Measurements from ENCODE around the gene QSOX2.

Gene QSOX2

DNA sequence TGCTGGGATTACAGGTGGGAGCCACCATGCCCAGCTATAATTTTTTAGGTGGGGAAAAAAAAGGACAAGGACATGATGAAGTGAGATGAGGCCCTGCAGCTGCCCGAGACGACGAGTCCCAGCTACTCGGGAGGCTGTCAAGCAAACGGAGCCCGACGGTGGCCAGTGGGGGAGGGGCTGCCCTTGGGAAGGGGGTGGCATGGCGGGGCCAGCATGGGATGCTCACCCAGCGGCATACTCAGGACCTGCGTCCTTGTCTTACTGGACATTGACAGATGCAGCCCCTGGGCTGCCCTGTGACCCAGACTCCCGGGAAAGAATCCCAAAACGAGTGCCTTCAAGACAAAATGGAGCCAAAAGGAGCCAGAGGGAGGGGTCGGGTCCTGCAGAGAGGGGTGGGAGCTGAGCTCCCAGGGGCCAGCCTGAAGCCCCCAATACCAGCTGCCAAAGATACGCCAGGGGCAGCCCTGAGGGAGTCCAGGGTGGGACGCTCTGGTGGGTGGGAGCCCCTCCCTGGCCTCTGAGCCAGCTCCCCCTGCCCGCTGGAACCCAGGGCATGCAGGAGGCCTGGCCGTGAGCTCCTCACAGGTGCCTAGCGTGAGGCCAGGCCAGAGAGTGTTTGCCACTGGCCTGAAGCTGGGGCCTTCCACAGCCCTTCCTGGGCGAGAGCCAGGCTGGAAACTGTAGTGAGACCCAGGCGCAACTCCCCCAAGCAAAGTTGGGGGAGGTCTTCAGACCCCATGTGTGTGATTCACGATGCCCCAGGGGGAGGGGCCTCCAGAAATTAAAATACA, 42.5 kb upstream of the QSOX2 start:
- DNase-seq (ENCODE audit: insufficient read length) (no peak), FAIRE-seq (no peak)
- no peak for TF ChIP-seq POLR2A (IDR thresholded peaks at IDR 0.05; ENCODE audit: low read depth, low read length)
- TF ChIP-seq POLR2AphosphoS5 (IDR thresholded peaks at IDR 0.05; ENCODE audit: low read depth, low read length): no peak
- TF ChIP-seq TAF1 (IDR thresholded peaks at IDR 0.05; ENCODE audit: borderline replicate concordance, low read depth, low read length): no peak

DNA sequence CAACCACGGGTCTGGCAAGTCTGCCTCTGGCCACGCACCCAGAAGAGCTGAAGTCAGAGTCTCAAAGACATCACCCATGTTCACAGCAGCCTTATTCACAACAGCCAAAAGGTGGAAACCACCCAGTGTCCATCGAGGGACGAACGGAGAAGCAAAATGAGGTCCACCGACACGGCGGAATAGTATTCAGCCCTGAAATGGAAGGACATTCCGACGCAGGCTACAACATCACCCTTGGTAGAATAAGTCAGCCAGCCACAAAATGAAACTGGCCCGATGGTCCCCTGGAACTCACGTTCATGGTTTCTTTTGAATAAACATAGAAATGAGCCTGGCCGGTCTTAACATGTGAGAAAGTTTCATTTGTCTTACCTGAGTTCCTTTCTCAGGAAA, 41.4 kb upstream of the QSOX2 start:
- TF ChIP-seq TAF1 (IDR thresholded peaks at IDR 0.05; ENCODE audit: borderline replicate concordance, low read depth, low read length) (no peak), POLR2A (IDR thresholded peaks at IDR 0.05; ENCODE audit: low read depth, low read length) (no peak), POLR2AphosphoS5 (IDR thresholded peaks at IDR 0.05; ENCODE audit: low read depth, low read length) (no peak)
- no peak for FAIRE-seq
- DNase-seq (ENCODE audit: insufficient read length): no peak

DNA sequence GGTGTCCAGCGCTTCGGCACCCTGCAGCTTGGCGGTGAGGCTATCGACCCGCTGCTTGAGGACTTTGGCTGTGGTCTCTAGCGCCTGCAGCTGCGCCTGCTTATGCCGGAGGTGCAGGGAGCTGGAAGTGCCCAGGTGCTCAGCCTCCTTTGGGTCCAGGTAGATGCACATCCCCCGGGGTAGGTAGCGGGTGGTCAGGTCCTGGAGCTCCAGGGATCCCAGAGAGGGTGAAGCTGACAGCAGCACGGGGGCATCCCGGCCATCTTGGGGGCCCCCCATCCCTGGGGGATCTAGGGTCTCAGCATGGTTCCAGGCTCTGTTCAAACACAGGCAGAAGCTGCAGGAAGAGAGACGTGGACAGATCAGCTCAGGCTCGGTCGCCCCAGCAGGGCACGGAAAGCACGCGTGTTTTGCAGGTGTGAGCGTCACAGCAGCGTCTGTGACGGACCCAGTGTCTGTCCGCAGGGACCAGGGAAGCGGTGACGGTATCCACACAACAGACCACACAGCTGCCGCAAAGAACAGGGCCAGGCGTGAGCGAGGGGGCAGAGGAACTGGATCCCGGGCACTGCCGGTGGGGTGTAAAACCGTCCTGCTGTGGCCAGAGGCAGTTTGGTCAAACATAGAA, 40.9 kb upstream of the QSOX2 start:
- TF ChIP-seq POLR2A (IDR thresholded peaks at IDR 0.05; ENCODE audit: low read depth, low read length): no peak
- TF ChIP-seq POLR2AphosphoS5 (IDR thresholded peaks at IDR 0.05; ENCODE audit: low read depth, low read length): no peak
- no peak for TF ChIP-seq TAF1 (IDR thresholded peaks at IDR 0.05; ENCODE audit: borderline replicate concordance, low read depth, low read length)
- DNase-seq (ENCODE audit: insufficient read length) (no peak), FAIRE-seq (no peak)

- no peak for FAIRE-seq
- no peak for TF ChIP-seq TAF1 (IDR thresholded peaks at IDR 0.05; ENCODE audit: borderline replicate concordance, low read depth, low read length)
- no peak for TF ChIP-seq POLR2A (IDR thresholded peaks at IDR 0.05; ENCODE audit: low read depth, low read length)
- TF ChIP-seq POLR2AphosphoS5 (IDR thresholded peaks at IDR 0.05; ENCODE audit: low read depth, low read length): no peak
- DNase-seq (ENCODE audit: insufficient read length): no peak
Measured at GRCh38 chr9:136285501-136286358, 40.1 kb upstream of the QSOX2 start.

GRCh38 chr9:136284951-136285350, 39.3 kb upstream of the QSOX2 start:
- no peak for FAIRE-seq
- DNase-seq (ENCODE audit: insufficient read length): no peak
- no peak for TF ChIP-seq POLR2AphosphoS5 (IDR thresholded peaks at IDR 0.05; ENCODE audit: low read depth, low read length)
- no peak for TF ChIP-seq TAF1 (IDR thresholded peaks at IDR 0.05; ENCODE audit: borderline replicate concordance, low read depth, low read length)
- TF ChIP-seq POLR2A (IDR thresholded peaks at IDR 0.05; ENCODE audit: low read depth, low read length): no peak

- DNase-seq (ENCODE audit: insufficient read length) (no peak), FAIRE-seq (no peak)
- TF ChIP-seq POLR2A (IDR thresholded peaks at IDR 0.05; ENCODE audit: low read depth, low read length) (no peak), TAF1 (IDR thresholded peaks at IDR 0.05; ENCODE audit: borderline replicate concordance, low read depth, low read length) (no peak), POLR2AphosphoS5 (IDR thresholded peaks at IDR 0.05; ENCODE audit: low read depth, low read length) (no peak)
Measured at GRCh38 chr9:136284311-136284710, 38.7 kb upstream of the QSOX2 start.

DNA sequence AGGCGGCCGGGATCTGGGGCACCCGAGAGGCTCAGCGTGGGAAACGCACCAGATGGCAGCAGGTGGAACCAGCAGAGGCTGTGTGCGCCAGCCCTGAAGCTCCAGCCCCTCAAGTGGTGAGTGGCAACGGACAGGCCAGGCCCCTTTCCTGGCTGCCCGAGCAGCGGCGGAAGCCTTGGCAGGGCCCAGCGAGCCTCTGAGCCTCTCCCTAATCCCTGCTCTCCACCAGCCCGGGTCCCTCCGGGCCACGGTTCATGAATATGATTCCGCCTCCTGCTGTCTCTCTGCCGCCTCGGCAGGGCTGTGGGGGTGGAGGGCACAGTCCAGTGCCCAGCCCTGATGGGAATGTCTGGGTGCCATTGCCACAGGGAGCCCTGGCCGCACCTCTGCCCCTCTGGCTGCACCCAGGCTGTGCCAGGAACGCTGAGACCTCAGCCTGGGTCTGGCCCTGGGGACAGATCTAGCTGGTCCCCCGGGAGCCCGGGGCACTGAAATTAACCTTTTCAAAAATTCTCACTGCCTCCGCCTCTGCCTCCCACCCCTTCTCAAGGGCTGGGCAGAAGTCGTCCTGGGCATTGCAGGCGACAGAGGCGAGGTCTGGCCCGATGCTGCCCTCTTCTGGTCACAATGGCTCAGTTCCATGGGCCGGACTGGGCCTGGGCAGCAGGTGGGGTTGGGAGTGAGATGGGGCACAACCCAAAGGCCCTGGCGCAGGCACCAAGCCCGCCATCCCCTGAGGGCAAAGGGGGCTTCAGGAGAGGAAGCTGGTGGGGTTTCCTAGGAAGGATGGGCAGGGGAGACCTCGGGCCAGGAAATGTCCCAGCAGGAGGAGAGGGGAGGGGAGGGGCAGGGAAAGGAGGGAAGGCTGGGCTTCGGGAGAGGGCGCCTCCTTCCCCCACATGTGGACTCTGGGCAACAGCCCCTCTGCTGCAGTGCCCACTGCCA, 38.0 kb upstream of the QSOX2 start:
- no peak for TF ChIP-seq POLR2A (IDR thresholded peaks at IDR 0.05; ENCODE audit: low read depth, low read length)
- TF ChIP-seq POLR2AphosphoS5 (IDR thresholded peaks at IDR 0.05; ENCODE audit: low read depth, low read length): no peak
- TF ChIP-seq TAF1 (IDR thresholded peaks at IDR 0.05; ENCODE audit: borderline replicate concordance, low read depth, low read length): no peak

GRCh38 chr9:136282272-136282861, 36.8 kb upstream of the QSOX2 start:
- FAIRE-seq (no peak), DNase-seq (ENCODE audit: insufficient read length) (no peak)
- TF ChIP-seq POLR2A (IDR thresholded peaks at IDR 0.05; ENCODE audit: low read depth, low read length): no peak
- no peak for TF ChIP-seq POLR2AphosphoS5 (IDR thresholded peaks at IDR 0.05; ENCODE audit: low read depth, low read length)
- TF ChIP-seq TAF1 (IDR thresholded peaks at IDR 0.05; ENCODE audit: borderline replicate concordance, low read depth, low read length): no peak

More for the DNA sequence above, 38.0 kb upstream of the QSOX2 start:
- DNase-seq (ENCODE audit: insufficient read length) (peak; percentile 95), FAIRE-seq (no peak)

DNA sequence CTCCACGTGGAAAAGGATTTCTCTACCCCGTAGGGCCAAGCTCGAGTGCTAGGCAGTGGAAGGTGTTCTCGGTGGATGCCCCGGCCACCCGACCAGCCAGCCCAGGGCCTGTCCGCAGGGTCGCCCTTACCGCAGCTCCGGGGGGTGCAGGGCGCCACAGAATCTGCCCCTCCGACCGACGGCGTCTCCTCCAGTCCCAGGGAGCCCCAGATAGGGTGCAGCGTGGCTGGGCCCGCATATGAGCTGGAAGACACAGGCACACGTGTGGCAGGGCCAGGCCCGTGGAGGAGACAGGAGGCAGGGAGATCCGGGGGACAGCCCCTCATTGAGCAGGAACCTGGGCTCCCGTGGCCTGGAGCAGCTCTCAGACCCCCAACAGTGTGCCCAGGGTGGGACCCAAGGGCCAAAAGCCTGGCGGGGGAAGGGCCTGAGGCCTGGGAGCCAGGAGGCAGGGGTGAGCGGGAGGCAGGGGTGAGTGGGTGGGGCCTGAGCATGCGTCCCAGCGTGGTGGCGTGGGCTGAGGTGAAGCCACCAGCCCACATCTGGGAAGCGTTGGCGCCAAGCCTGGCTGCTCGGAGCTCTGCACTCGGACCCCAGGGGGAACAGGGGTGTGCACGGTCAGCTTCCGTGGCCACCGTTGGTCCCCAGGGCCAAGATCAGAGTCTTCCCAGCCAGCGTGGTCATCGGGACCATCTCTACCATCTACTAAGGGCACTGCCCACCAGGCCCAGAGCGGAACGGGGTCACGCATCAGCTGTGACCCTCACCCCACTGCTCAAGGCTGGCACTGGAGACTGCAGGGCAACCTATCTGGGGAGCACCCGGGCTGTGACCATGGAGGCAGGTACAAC, 36.0 kb upstream of the QSOX2 start:
- no peak for TF ChIP-seq TAF1 (IDR thresholded peaks at IDR 0.05; ENCODE audit: borderline replicate concordance, low read depth, low read length)
- no peak for TF ChIP-seq POLR2AphosphoS5 (IDR thresholded peaks at IDR 0.05; ENCODE audit: low read depth, low read length)
- TF ChIP-seq POLR2A (IDR thresholded peaks at IDR 0.05; ENCODE audit: low read depth, low read length): no peak
- FAIRE-seq (no peak), DNase-seq (ENCODE audit: insufficient read length) (no peak)
